Fibroblast of pulmonary artery (primary cell): ENCODE results near the gene IGLON5.

Experiments used
- DNase-seq: peaks from one replicate; pipeline ENCODE4 v3.0.0-alpha.2; 2010; ENCODE audit warnings: low read depth
- H3K4me3 ChIP-seq: replicated peaks from 2 replicates; pipeline ENCODE4 v1.5.1; 2011; ENCODE audit warnings: low read depth, mild to moderate bottlenecking, control low read depth, low read length, moderate library complexity
- CTCF ChIP-seq: IDR thresholded peaks from 2 replicates; pipeline ENCODE4 v1.5.1; 2011; ENCODE audit warnings: mild to moderate bottlenecking, control low read depth, low read length, inconsistent platforms; ENCODE audit errors: missing control alignments

IGLON5 gene

DNA sequence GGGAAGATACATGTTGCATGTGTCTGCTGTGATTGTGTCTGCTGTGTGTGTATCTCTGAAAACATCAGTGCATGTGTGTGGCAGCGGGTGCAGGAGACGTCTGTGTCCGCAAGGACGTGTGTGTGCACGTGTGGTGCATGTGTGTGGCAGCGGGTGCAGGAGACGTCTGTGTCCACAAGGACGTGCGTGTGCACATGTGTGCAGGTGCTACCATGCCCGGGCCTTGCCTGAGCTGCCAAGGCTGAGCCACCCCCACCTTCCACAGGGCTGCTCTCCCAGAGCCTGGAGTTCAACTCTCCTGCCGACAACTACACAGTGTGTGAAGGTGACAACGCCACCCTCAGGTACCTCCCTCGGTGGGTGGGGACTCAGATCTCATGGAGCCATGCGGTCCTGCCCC, 10.4 kb downstream of the IGLON5 start:
- no peak for TF ChIP-seq CTCF
- H3K4me3 ChIP-seq: no peak overlapping the region
- DNase-seq: no peak

DNA sequence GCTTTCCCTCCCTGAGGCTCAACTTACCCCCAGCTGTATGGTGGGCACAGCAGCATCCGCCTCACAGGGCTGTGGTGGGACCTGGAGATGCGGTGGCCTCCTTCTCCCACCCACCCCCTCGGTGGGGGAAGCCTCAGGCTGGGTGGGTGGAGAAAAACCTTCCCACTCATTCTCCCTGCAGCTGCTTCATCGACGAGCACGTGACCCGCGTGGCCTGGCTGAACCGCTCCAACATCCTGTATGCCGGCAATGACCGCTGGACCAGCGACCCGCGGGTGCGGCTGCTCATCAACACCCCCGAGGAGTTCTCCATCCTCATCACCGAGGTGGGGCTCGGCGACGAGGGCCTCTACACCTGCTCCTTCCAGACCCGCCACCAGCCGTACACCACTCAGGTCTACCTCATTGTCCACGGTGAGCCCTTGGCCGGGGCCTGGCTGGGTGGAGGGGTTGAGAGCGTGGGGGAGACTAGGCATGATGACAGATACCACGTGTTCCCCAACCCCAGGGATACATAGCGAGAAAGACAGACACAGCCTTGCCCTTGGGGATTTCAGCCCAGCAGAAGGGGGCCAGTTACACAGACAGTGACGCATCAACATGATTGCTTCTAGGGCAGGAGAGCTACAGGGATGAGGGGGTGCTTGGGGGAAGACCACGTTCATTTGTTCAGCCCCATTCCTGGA, 12.2 kb downstream of the IGLON5 start:
- TF ChIP-seq CTCF: no peak
- no peak overlapping the region for H3K4me3 ChIP-seq
- no peak for DNase-seq

DNA sequence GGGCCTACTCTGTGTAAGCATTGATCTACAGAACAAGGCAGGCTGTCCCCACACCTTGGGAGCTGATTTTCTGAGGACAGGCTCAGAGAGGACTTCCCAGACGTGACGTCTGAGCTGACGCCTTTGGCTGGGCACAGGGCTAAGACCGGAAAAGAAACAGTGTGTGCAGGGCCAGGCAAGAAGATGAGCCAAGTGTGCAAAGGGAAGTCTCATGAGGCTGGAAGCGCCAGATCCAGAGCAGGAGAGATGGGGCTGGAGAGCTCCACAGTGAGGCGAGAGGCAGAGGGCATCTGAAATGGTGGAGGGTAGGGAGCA, 12.7 kb downstream of the IGLON5 start:
- TF ChIP-seq CTCF: no peak
- no peak overlapping the region for H3K4me3 ChIP-seq
- DNase-seq: no peak

DNA sequence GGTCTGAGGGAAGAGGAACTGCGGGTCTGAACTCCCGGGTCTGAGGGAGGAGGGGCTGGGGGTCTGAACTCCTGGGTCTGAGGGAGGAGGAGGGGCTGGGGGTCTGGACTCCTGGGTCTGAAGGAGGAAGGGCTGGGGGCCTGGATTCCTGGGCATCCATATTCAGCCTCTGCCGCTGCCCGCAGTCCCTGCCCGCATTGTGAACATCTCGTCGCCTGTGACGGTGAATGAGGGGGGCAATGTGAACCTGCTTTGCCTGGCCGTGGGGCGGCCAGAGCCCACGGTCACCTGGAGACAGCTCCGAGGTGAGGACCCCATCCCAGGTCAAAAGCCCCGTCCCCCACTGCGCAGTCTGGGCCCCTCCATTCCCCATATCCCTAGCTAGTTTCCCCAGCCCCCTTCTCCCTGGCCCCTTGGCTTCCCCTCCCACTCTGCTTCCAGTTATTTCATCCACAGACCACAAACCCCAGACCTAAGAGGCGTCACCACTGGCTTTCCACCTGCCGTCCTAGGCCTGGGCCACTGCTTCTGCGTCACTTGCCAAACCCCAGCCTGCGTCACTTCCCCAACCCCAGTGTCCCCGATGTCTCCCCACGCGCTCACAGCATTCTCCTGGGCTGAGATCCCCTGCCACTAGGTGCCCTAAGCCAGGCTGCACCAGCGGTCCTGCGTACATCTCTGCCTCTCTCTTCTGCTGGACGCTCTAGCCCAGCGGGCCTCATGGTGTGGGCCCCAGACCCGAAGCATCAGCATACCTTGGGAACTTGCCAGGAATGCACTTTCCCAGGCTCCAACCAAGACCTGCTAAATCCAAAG, 13.9 kb downstream of the IGLON5 start:
- no peak for DNase-seq
- TF ChIP-seq CTCF: no peak
- no peak overlapping the region for H3K4me3 ChIP-seq

DNA sequence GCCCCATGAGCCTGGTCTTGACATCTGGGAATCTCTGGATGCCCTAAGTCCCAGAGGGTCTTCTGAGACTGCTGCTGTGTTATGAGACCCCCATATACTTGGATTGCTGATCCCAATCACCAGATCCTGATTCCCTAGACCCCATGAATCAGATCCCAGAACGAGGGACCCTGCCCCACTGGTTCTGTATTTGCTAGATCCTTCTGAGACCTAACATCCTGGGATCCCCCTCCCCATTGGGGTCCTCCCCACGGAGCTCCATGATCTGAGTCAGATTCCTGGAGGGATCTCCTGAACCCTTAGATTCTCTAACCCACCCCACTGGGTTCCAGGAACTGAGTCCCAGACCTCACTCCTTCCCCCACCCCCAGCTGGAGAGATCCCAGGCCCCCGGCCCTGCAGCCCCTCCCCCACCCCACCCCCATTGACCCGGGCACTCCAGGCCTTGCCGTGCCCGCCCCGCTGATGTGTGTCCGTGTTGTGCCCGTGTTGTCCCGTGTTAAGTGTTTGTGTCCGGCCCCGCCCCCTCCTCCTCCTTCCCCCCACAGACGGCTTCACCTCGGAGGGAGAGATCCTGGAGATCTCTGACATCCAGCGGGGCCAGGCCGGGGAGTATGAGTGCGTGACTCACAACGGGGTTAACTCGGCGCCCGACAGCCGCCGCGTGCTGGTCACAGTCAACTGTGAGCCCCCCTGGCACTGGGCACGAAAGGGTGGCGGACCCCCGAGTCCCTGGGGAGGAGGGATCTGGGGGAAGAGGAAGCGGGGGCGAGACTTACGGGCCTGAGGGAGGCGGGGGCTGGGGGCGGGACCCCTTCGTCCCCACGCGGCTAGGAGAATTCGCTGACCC, 15.0 kb downstream of the IGLON5 start:
- DNase-seq: no peak
- H3K4me3 ChIP-seq: no peak overlapping the region
- no peak for TF ChIP-seq CTCF

DNA sequence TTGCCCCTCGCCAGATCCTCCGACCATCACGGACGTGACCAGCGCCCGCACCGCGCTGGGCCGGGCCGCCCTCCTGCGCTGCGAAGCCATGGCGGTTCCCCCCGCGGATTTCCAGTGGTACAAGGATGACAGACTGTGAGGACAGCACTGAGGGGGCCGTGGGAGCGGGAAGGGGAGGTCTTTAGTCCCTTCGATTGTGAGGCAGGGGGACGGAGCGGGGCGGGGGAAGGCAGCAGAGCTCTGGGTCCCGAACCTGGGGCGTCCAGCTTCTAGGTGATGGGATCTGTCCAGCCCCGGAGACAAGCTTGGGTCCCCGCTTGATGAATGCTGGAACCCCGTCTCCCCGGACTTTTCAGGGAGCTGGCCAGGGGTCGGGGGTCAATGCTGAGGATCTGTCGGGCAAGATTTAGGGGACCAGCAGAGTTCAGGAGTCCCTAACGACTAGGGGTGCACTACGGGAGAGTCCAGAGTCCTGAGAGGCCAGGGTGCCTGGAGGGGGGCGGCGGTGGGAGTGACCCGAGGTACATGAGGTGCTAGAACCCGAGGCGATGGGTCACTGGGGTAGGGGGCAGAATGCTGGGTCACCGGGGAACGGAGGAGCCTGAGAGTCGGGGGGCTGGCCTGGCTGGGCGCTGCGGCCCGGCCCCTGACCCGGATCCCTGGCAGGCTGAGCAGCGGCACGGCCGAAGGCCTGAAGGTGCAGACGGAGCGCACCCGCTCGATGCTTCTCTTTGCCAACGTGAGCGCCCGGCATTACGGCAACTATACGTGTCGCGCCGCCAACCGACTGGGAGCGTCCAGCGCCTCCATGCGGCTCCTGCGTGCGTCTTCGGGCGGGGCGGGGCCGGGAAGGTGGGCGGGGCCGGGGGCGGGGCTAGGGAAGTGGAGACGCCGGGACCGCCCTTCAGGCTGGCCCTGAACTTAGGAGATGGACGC, 15.9 kb downstream of the IGLON5 start:
- DNase-seq: peak; percentile 48
- H3K4me3 ChIP-seq: peak overlapping the region; percentile 25
- TF ChIP-seq CTCF: no peak
